HUES6 (cell line): ENCODE results near the gene PPP1R1B.

Experiments used
- H3K27ac ChIP-seq: 2 replicates; pipeline ENCODE4 v1.7.0; 2013; ENCODE audit warnings: low read depth, mild to moderate bottlenecking, low read length, inconsistent platforms
- H3K27me3 ChIP-seq: 2 replicates; pipeline ENCODE4 v1.6.1; 2013; ENCODE audit warnings: low read length; ENCODE audit not compliant: control insufficient read depth, insufficient read depth
- H3K36me3 ChIP-seq: 2 replicates; pipeline ENCODE4 v1.6.1; 2013; ENCODE audit warnings: low read length; ENCODE audit not compliant: control insufficient read depth, insufficient read depth
- H3K4me1 ChIP-seq: 2 replicates; pipeline ENCODE4 v1.6.1; 2013; ENCODE audit warnings: low read length; ENCODE audit not compliant: control insufficient read depth, insufficient read depth
- H3K4me3 ChIP-seq: 2 replicates; pipeline ENCODE4 v1.5.1; 2013; ENCODE audit warnings: low read depth, low read length
- H3K9ac ChIP-seq: one replicate; pipeline ENCODE4 v1.6.1; 2013; ENCODE audit warnings: mild to moderate bottlenecking, low read length
- H3K9me3 ChIP-seq: 2 replicates; pipeline ENCODE4 v1.6.1; 2013; ENCODE audit warnings: low read depth, low read length; ENCODE audit not compliant: control insufficient read depth, insufficient read depth

PPP1R1B gene

GRCh38 chr17:39674702-39675389, 48.1 kb downstream of the PPP1R1B start:
- Histone ChIP-seq H3K4me3 (no peak overlapping the region), H3K4me1 (peaks cover 23% of the 10 kb centered on the region), H3K36me3 (peaks cover 11% of the 10 kb centered on the region; the same call in 1 of the 2 replicates), H3K27ac (no peak overlapping the region), H3K9ac (no peak overlapping the region), H3K9me3 (no peaks in the 10 kb centered on the region), H3K27me3 (0 out of 2 replicates have a peak, but pooled peaks cover under 1% of the 10 kb centered on the region)

- no peak overlapping the region for H3K4me3 ChIP-seq
- H3K27ac ChIP-seq = no peak overlapping the region
- no peak overlapping the region for H3K9ac ChIP-seq
- H3K4me1 ChIP-seq = peaks cover 23% of the 10 kb centered on the region
- H3K27me3 ChIP-seq = no peaks in the 10 kb centered on the region
- H3K9me3 ChIP-seq = no peaks in the 10 kb centered on the region
- peaks cover 13% of the 10 kb centered on the region; the same call in 1 of the 2 replicates for H3K36me3 ChIP-seq
Measured at GRCh38 chr17:39675390-39676082, 48.8 kb downstream of the PPP1R1B start.

- Histone ChIP-seq H3K4me3 (no peak overlapping the region), H3K27me3 (no peaks in the 10 kb centered on the region), H3K9ac (no peak overlapping the region), H3K9me3 (no peaks in the 10 kb centered on the region), H3K4me1 (peaks cover 23% of the 10 kb centered on the region), H3K27ac (no peak overlapping the region), H3K36me3 (peaks cover 17% of the 10 kb centered on the region; the same call in 1 of the 2 replicates)
Measured at GRCh38 chr17:39676198-39676819, 49.6 kb downstream of the PPP1R1B start.

- Histone ChIP-seq H3K27me3 (no peaks in the 10 kb centered on the region), H3K4me3 (no peak overlapping the region), H3K9me3 (no peaks in the 10 kb centered on the region), H3K36me3 (peaks cover 17% of the 10 kb centered on the region; the same call in 1 of the 2 replicates), H3K9ac (no peak overlapping the region), H3K27ac (no peak overlapping the region), H3K4me1 (peaks cover 19% of the 10 kb centered on the region)
Measured at GRCh38 chr17:39677072-39677471, 50.3 kb downstream of the PPP1R1B start.

GRCh38 chr17:39677542-39678339, 51.0 kb downstream of the PPP1R1B start:
- no peak overlapping the region for H3K9ac ChIP-seq
- H3K27me3 ChIP-seq = no peaks in the 10 kb centered on the region
- H3K36me3 ChIP-seq = peaks cover 17% of the 10 kb centered on the region; the same call in 1 of the 2 replicates
- H3K4me1 ChIP-seq = peaks cover 19% of the 10 kb centered on the region
- H3K4me3 ChIP-seq = no peak overlapping the region
- no peak overlapping the region for H3K27ac ChIP-seq
- H3K9me3 ChIP-seq = no peaks in the 10 kb centered on the region

- Histone ChIP-seq H3K9me3 (no peaks in the 10 kb centered on the region), H3K4me3 (no peak overlapping the region), H3K27ac (no peak overlapping the region), H3K27me3 (no peaks in the 10 kb centered on the region), H3K36me3 (peaks cover 23% of the 10 kb centered on the region; the same call in 1 of the 2 replicates), H3K9ac (no peak overlapping the region), H3K4me1 (peaks cover 19% of the 10 kb centered on the region)
Measured at GRCh38 chr17:39678340-39679116, 51.8 kb downstream of the PPP1R1B start.

- Histone ChIP-seq H3K9me3 (no peaks in the 10 kb centered on the region), H3K27ac (no peak overlapping the region), H3K9ac (no peak overlapping the region), H3K4me3 (no peak overlapping the region), H3K4me1 (peaks cover 16% of the 10 kb centered on the region), H3K27me3 (no peaks in the 10 kb centered on the region), H3K36me3 (peaks cover 24% of the 10 kb centered on the region; the same call in 1 of the 2 replicates)
Measured at GRCh38 chr17:39679521-39680192, 52.9 kb downstream of the PPP1R1B start.

- H3K27ac ChIP-seq = no peak overlapping the region
- no peak overlapping the region for H3K9ac ChIP-seq
- H3K9me3 ChIP-seq = no peaks in the 10 kb centered on the region
- H3K4me1 ChIP-seq = peaks cover 3% of the 10 kb centered on the region; the same call in 1 of the 2 replicates
- peaks cover 20% of the 10 kb centered on the region; the same call in 1 of the 2 replicates for H3K36me3 ChIP-seq
- no peak overlapping the region for H3K4me3 ChIP-seq
- no peaks in the 10 kb centered on the region for H3K27me3 ChIP-seq
Measured at GRCh38 chr17:39683295-39683939, 56.7 kb downstream of the PPP1R1B start.

GRCh38 chr17:39684369-39685192, 57.8 kb downstream of the PPP1R1B start:
- H3K36me3 ChIP-seq = peaks cover 17% of the 10 kb centered on the region; the same call in 1 of the 2 replicates
- H3K4me3 ChIP-seq = no peak overlapping the region
- H3K27ac ChIP-seq = no peak overlapping the region
- H3K9ac ChIP-seq = no peak overlapping the region
- no peaks in the 10 kb centered on the region for H3K27me3 ChIP-seq
- H3K4me1 ChIP-seq = peaks cover 12% of the 10 kb centered on the region
- H3K9me3 ChIP-seq = no peaks in the 10 kb centered on the region
